Caco-2 (cell line): Measurements from ENCODE around the gene ATG7. TPM values are rescaled to one million over a fixed set of nuclear protein-coding genes. Genes with fewer than 3 reads are reported as not detected.

Experiments used
- BruUV-seq: library from RNA; stranded (reverse); fragments of 400-500 nt; replicated peaks from 2 replicates; lab custom pipeline; 2021; lab: Mats Ljungman, UMichigan
- CTCF ChIA-PET: fragments of 300-600 bp; sonication (Branson Sonifier 250); formaldehyde crosslinking; loops from one replicate; lab custom pipeline; 2022; ENCODE audit warnings: antibody characterized with exemption; lab: Charles Lee
- POLR2A ChIA-PET: fragments of 300-600 bp; sonication (Branson Sonifier 250); formaldehyde crosslinking; loops from one replicate; lab custom pipeline; 2022; ENCODE audit warnings: antibody characterized with exemption; lab: Charles Lee
- DNase-seq, 2 experiments: peaks; one replicate each; pipeline versions ENCODE4 v3.0.0 to v3.0.0-alpha.2; 2020 to 2022
- H3K27me3 ChIP-seq: replicated peaks from 2 replicates; pipeline ENCODE4 v1.6.0; 2011; ENCODE audit warnings: low read length; ENCODE audit not compliant: control insufficient read depth, insufficient read depth
- H3K36me3 ChIP-seq: 2 replicates; pipeline ENCODE4 v1.5.1; 2011; ENCODE audit warnings: low read length; ENCODE audit not compliant: control insufficient read depth, insufficient read depth
- H3K4me1 ChIP-seq: fragments of 250-450 bp; sonication (Bioruptor Pico); 2 replicates; pipeline ENCODE4 v1.5.1; 2020; ENCODE audit warnings: mild to moderate bottlenecking
- H3K4me3 ChIP-seq: 2 replicates; pipeline ENCODE4 v1.5.1; 2011; ENCODE audit warnings: low read depth, mild to moderate bottlenecking, control low read depth, low read length
- H3K9me3 ChIP-seq: fragments of 250-450 bp; sonication (Bioruptor Pico); 2 replicates; pipeline ENCODE4 v1.5.1; 2020; ENCODE audit warnings: mild to moderate bottlenecking, moderate library complexity
- H3K27ac Mint-ChIP-seq: one replicate; pipeline ENCODE4 v1.8.0; 2022; ENCODE audit warnings: mixed read lengths; ENCODE audit not compliant: unreplicated experiment
- H3K27me3 Mint-ChIP-seq: one replicate; pipeline ENCODE4 v1.8.0; 2022; ENCODE audit warnings: mixed read lengths; ENCODE audit not compliant: insufficient read depth, unreplicated experiment
- H3K36me3 Mint-ChIP-seq: one replicate; pipeline ENCODE4 v1.8.0; 2022; ENCODE audit warnings: mild to moderate bottlenecking, mixed read lengths; ENCODE audit not compliant: insufficient read depth, unreplicated experiment
- H3K4me1 Mint-ChIP-seq: one replicate; pipeline ENCODE4 v1.8.0; 2022; ENCODE audit warnings: low read depth, mixed read lengths; ENCODE audit not compliant: unreplicated experiment
- H3K4me3 Mint-ChIP-seq: one replicate; pipeline ENCODE4 v1.8.0; 2022; ENCODE audit warnings: mild to moderate bottlenecking, moderate library complexity, mixed read lengths; ENCODE audit not compliant: unreplicated experiment
- H3K9me3 Mint-ChIP-seq: one replicate; pipeline ENCODE4 v1.8.0; 2022; ENCODE audit warnings: mixed read lengths; ENCODE audit not compliant: unreplicated experiment
- CTCF ChIP-seq, 2 experiments: fragments of 200-600 bp in 1 of 2; IDR thresholded peaks; 1 replicate in 1 of 2; 2 replicates in 1 of 2; pipeline versions ENCODE4 v1.5.1 to v1.8.0; 2011 to 2022; ENCODE audit warnings: antibody characterized with exemption in 1 of 2, control low read depth in 1 of 2, inconsistent platforms in 1 of 2, low read depth in 1 of 2, low read length in 1 of 2, mild to moderate bottlenecking in 1 of 2, moderate library complexity in 1 of 2; ENCODE audit not compliant: insufficient read depth in 1 of 2, severe bottlenecking in 1 of 2, unreplicated experiment in 1 of 2
- intact Hi-C: fragments of 100-400 bp; cut with micrococcal nuclease; formaldehyde crosslinking; loops from one replicate; pipeline ENCODE4 v1.10.0; 2022; ENCODE audit not compliant: unreplicated experiment
- total RNA-seq: library from RNA; stranded (reverse); gene quantifications from 2 replicates; pipeline ENCODE4 v1.2.3, GENCODE V29; 2022

The ATG7 gene
- total RNA-seq, 1 experiment from 2014 or later, result 24.4 TPM

- POLR2A ChIA-PET, result no interaction called here
- H3K27ac Mint-ChIP-seq, result no peak overlapping the region
- CTCF ChIA-PET, result no interaction called here
These were observed 109.4 kb downstream of the ATG7 start for GRCh38 chr3:11381563-11381962.

GRCh38 chr3:11382146-11382745 lies 110.0 kb downstream of the ATG7 start:
- Histone ChIP-seq H3K36me3 (no peaks in the 10 kb centered on the region), H3K4me1 (peaks cover 21% of the 10 kb centered on the region), H3K4me3 (no peak overlapping the region), H3K9me3 (no peaks in the 10 kb centered on the region), H3K27me3 (no peaks in the 10 kb centered on the region)
- H3K36me3 Mint-ChIP-seq, result no peaks in the 10 kb centered on the region
- H3K27ac Mint-ChIP-seq, result no peak overlapping the region
- no peak overlapping the region for H3K4me3 Mint-ChIP-seq
- ChIA-PET POLR2A (no interaction called here), CTCF (no interaction called here)
- no peaks in the 10 kb centered on the region for H3K27me3 Mint-ChIP-seq
- H3K4me1 Mint-ChIP-seq, result peaks cover 20% of the 10 kb centered on the region
- no TSS peak for BruUV-seq
- no peaks in the 10 kb centered on the region for H3K9me3 Mint-ChIP-seq
- no peak for DNase-seq
- intact Hi-C loops, result loop anchor here (5.0 to 10.0 kb wide), 2 partner anchors 153 to 465 kb away; partner anchors contain the start of gene TAMM41
- no peak for TF ChIP-seq CTCF (IDR thresholded peaks at IDR 0.05; ENCODE audit: insufficient read depth in 1 of 2, low read depth in 1 of 2, low read length in 1 of 2, severe bottlenecking in 1 of 2, unreplicated experiment in 1 of 2)

More at GRCh38 chr3:11381563-11381962, 109.4 kb downstream of the ATG7 start:
- no peak for DNase-seq
- Mint-ChIP-seq H3K36me3 (no peaks in the 10 kb centered on the region), H3K27me3 (no peaks in the 10 kb centered on the region), H3K4me1 (peaks cover 20% of the 10 kb centered on the region), H3K4me3 (no peak overlapping the region), H3K9me3 (no peaks in the 10 kb centered on the region)
- H3K27me3 ChIP-seq, result no peaks in the 10 kb centered on the region
- BruUV-seq, result no TSS peak
- H3K9me3 ChIP-seq, result no peaks in the 10 kb centered on the region
- TF ChIP-seq CTCF (IDR thresholded peaks at IDR 0.05; ENCODE audit: insufficient read depth in 1 of 2, low read depth in 1 of 2, low read length in 1 of 2, severe bottlenecking in 1 of 2, unreplicated experiment in 1 of 2), result no peak
- intact Hi-C loops, result loop anchor here (5.0 to 10.0 kb wide), 2 partner anchors 153 to 466 kb away; partner anchors contain the start of gene TAMM41
- no peak overlapping the region for H3K4me3 ChIP-seq
- H3K36me3 ChIP-seq, result no peaks in the 10 kb centered on the region
- peaks cover 21% of the 10 kb centered on the region for H3K4me1 ChIP-seq

GRCh38 chr3:11384074-11384473 lies 111.9 kb downstream of the ATG7 start:
- no peak for TF ChIP-seq CTCF (IDR thresholded peaks at IDR 0.05; ENCODE audit: insufficient read depth in 1 of 2, low read depth in 1 of 2, low read length in 1 of 2, severe bottlenecking in 1 of 2, unreplicated experiment in 1 of 2)
- peaks cover 21% of the 10 kb centered on the region for H3K4me1 ChIP-seq
- no peaks in the 10 kb centered on the region for H3K36me3 Mint-ChIP-seq
- H3K4me3 ChIP-seq, result no peak overlapping the region
- CTCF ChIA-PET, result no interaction called here
- no peaks in the 10 kb centered on the region for H3K27me3 Mint-ChIP-seq
- POLR2A ChIA-PET, result no interaction called here
- H3K4me1 Mint-ChIP-seq, result peaks cover 20% of the 10 kb centered on the region
- H3K27me3 ChIP-seq, result no peaks in the 10 kb centered on the region
- H3K4me3 Mint-ChIP-seq, result no peak overlapping the region
- intact Hi-C loops, result loop anchor here (5.0 to 10.0 kb wide), 2 partner anchors 151 to 463 kb away; partner anchors contain the start of gene TAMM41
- no peaks in the 10 kb centered on the region for H3K36me3 ChIP-seq
- H3K9me3 Mint-ChIP-seq, result no peaks in the 10 kb centered on the region
- H3K27ac Mint-ChIP-seq, result no peak overlapping the region
- H3K9me3 ChIP-seq, result no peaks in the 10 kb centered on the region
- no TSS peak for BruUV-seq
- DNase-seq, result no peak
